GM12892 (cell line): ENCODE measurements around the gene NR3C2.

Experiments
- POLR2A ChIP-seq: IDR thresholded peaks from 2 replicates; pipeline ENCODE4 v1.6.1; 2011; ENCODE audit warnings: low read depth, low read length, control low read depth
- POLR2AphosphoS5 ChIP-seq: IDR thresholded peaks from 2 replicates; pipeline ENCODE4 v1.6.1; 2011; ENCODE audit warnings: low read depth, low read length, control low read depth

DNA sequence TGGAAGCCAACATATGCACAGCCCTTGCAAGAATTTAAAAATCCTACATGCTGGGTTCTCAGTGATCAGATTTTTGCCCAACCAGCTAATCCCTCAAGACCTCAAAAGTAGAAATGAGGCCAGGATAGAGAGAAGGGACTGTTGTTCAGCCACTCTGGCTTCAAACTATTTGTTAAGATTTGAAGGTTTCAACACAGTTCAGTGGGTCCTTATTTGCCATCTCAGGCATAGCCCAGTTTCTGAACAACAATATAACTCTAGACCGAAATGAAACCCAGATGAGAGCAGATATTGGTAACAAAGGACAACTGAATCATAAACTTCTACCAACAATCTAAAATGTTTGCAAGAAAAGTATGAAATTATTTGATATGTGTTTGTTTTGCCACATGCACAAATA, 237.3 kb downstream of the NR3C2 start:
- TF ChIP-seq POLR2AphosphoS5 (no peak), POLR2A (no peak)
